KMS-11 (cell line): Measurements from ENCODE around the gene GRK5.

Source experiments
- H2AFZ ChIP-seq: fragments of 200-600 bp; sonication (generic); 2 replicates; pipeline ENCODE4 v1.6.1; 2016; ENCODE audit warnings: antibody characterized with exemption, mixed run types, low read depth
- H3K27ac ChIP-seq: fragments of 200-600 bp; sonication (generic); 2 replicates; pipeline ENCODE4 v1.6.1; 2016; ENCODE audit warnings: mild to moderate bottlenecking, mixed run types
- H3K27me3 ChIP-seq: fragments of 200-600 bp; sonication (generic); 2 replicates; pipeline ENCODE4 v1.6.1; 2017; ENCODE audit warnings: mild to moderate bottlenecking, low read depth, mixed run types, moderate library complexity; ENCODE audit not compliant: insufficient read depth
- H3K36me3 ChIP-seq: fragments of 200-600 bp; sonication (generic); 2 replicates; pipeline ENCODE4 v1.6.1; 2017; ENCODE audit warnings: mild to moderate bottlenecking, mixed run types; ENCODE audit not compliant: insufficient read depth
- H3K4me1 ChIP-seq: fragments of 200-600 bp; sonication (generic); 2 replicates; pipeline ENCODE4 v1.6.1; 2016; ENCODE audit warnings: mild to moderate bottlenecking, low read depth, mixed run types; ENCODE audit not compliant: poor library complexity, severe bottlenecking
- H3K4me2 ChIP-seq: fragments of 200-600 bp; sonication (generic); 2 replicates; pipeline ENCODE4 v1.7.0; 2016; ENCODE audit warnings: mild to moderate bottlenecking, mixed run types
- H3K4me3 ChIP-seq: fragments of 200-600 bp; sonication (generic); IDR thresholded peaks from 2 replicates; pipeline ENCODE4 v1.6.1; 2017; ENCODE audit warnings: low read depth, low read length, mixed read lengths; ENCODE audit not compliant: insufficient read depth
- H3K79me2 ChIP-seq: fragments of 200-600 bp; sonication (generic); 2 replicates; pipeline ENCODE4 v1.6.1; 2016; ENCODE audit warnings: low read depth, mixed run types; ENCODE audit not compliant: insufficient read depth
- H3K9ac ChIP-seq: fragments of 200-600 bp; sonication (generic); 2 replicates; pipeline ENCODE4 v1.6.1; 2016; ENCODE audit warnings: mild to moderate bottlenecking, mixed run types
- H4K20me1 ChIP-seq: fragments of 200-600 bp; sonication (generic); 2 replicates; pipeline ENCODE4 v1.6.1; 2016; ENCODE audit warnings: mild to moderate bottlenecking, mixed run types; ENCODE audit not compliant: insufficient read depth
- CTCF ChIP-seq: fragments of 200-600 bp; sonication (generic); conservative IDR thresholded peaks from 2 replicates; pipeline ENCODE4 v1.6.1; 2017; ENCODE audit warnings: low read depth, mild to moderate bottlenecking, antibody characterized with exemption, low read length, moderate library complexity, mixed read lengths

The GRK5 gene

GRCh38 chr10:119426699-119427098, 219.3 kb downstream of the GRK5 start:
- H3K9ac ChIP-seq = no peak overlapping the region
- H2AFZ ChIP-seq = no peak overlapping the region
- no peak for TF ChIP-seq CTCF
- H3K79me2 ChIP-seq = no peaks in the 10 kb centered on the region
- H3K4me1 ChIP-seq = no peaks in the 10 kb centered on the region
- H3K27ac ChIP-seq = no peak overlapping the region
- no peaks in the 10 kb centered on the region for H4K20me1 ChIP-seq
- H3K4me2 ChIP-seq = no peak overlapping the region
- H3K27me3 ChIP-seq = no peaks in the 10 kb centered on the region
- no peaks in the 10 kb centered on the region for H3K36me3 ChIP-seq
- H3K4me3 ChIP-seq = no peak overlapping the region

GRCh38 chr10:119427263-119427864, 220.0 kb downstream of the GRK5 start:
- no peak overlapping the region for H3K4me2 ChIP-seq
- H2AFZ ChIP-seq = no peak overlapping the region
- TF ChIP-seq CTCF = no peak
- H3K9ac ChIP-seq = no peak overlapping the region
- H3K79me2 ChIP-seq = no peaks in the 10 kb centered on the region
- H3K27me3 ChIP-seq = no peaks in the 10 kb centered on the region
- no peaks in the 10 kb centered on the region for H3K4me1 ChIP-seq
- no peak overlapping the region for H3K27ac ChIP-seq
- H4K20me1 ChIP-seq = no peaks in the 10 kb centered on the region
- H3K36me3 ChIP-seq = no peaks in the 10 kb centered on the region
- no peak overlapping the region for H3K4me3 ChIP-seq

GRCh38 chr10:119428789-119429188, 221.4 kb downstream of the GRK5 start:
- H3K27me3 ChIP-seq = no peaks in the 10 kb centered on the region
- H3K27ac ChIP-seq = no peak overlapping the region
- H3K79me2 ChIP-seq = no peaks in the 10 kb centered on the region
- H4K20me1 ChIP-seq = no peaks in the 10 kb centered on the region
- no peaks in the 10 kb centered on the region for H3K36me3 ChIP-seq
- H2AFZ ChIP-seq = no peak overlapping the region
- no peak overlapping the region for H3K4me3 ChIP-seq
- TF ChIP-seq CTCF = no peak
- H3K9ac ChIP-seq = no peak overlapping the region
- H3K4me1 ChIP-seq = no peaks in the 10 kb centered on the region
- H3K4me2 ChIP-seq = no peak overlapping the region

- Histone ChIP-seq H3K9ac (no peak overlapping the region), H3K4me2 (no peak overlapping the region)
These were observed 222.4 kb downstream of the GRK5 start for GRCh38 chr10:119429771-119430170.

More at GRCh38 chr10:119429771-119430170, 222.4 kb downstream of the GRK5 start:
- Histone ChIP-seq H3K27ac (no peak overlapping the region), H2AFZ (no peak overlapping the region), H4K20me1 (no peaks in the 10 kb centered on the region), H3K4me1 (no peaks in the 10 kb centered on the region), H3K4me3 (no peak overlapping the region), H3K27me3 (no peaks in the 10 kb centered on the region), H3K36me3 (no peaks in the 10 kb centered on the region), H3K79me2 (no peaks in the 10 kb centered on the region)
- TF ChIP-seq CTCF = no peak
